ENCODE measurements around the gene DUSP8. TPM values are rescaled to one million over a fixed set of nuclear protein-coding genes. Genes with fewer than 3 reads are reported as not detected.
A peak's percentile ranks its signal among the peaks of the same experiment; 100 is the strongest.

DUSP8 gene
- total and polyA plus RNA-seq, 2 of the 8 experiments (the other 6 are each of a cell fraction or from before 2014, with no cell fraction given) = 2.8 to 3.6 TPM

- no peak for TF ChIP-seq CBX8 (IDR thresholded peaks at IDR 0.05; ENCODE audit: borderline replicate concordance, low read depth, low read length)
- no peak for TF ChIP-seq CEBPB (IDR thresholded peaks at IDR 0.05; ENCODE audit: low read depth, low read length)
- TF ChIP-seq SP4 (IDR thresholded peaks at IDR 0.05; ENCODE audit: low read length) = no peak
- no peak for TF ChIP-seq GTF2F1 (IDR thresholded peaks at IDR 0.05; ENCODE audit: borderline replicate concordance, low read depth, low read length)
- no peak for TF ChIP-seq KDM1A (IDR thresholded peaks at IDR 0.05; ENCODE audit: borderline replicate concordance, low read length)
- no peak for TF ChIP-seq RAD21 (IDR thresholded peaks at IDR 0.05 in 1 of 2, conservative IDR thresholded peaks at IDR 0.05 in 1 of 2; ENCODE audit: low read depth in 2 of 2, low read length in 2 of 2)
- peak; percentile 88 for TF ChIP-seq TEAD4 (IDR thresholded peaks at IDR 0.05; ENCODE audit: low read depth, low read length)
- TF ChIP-seq POLR2AphosphoS5 (IDR thresholded peaks at IDR 0.05; ENCODE audit: low read depth, low read length) = no peak
- no peak for TF ChIP-seq SIX5 (IDR thresholded peaks at IDR 0.05; ENCODE audit: low read depth, low read length)
- TF ChIP-seq JUN (IDR thresholded peaks at IDR 0.05; ENCODE audit: low read depth, low read length) = no peak
- no peak for TF ChIP-seq CTBP2 (IDR thresholded peaks at IDR 0.05; ENCODE audit: borderline replicate concordance, insufficient read depth, insufficient read length, low read length)
- no peak for TF ChIP-seq SIRT6 (IDR thresholded peaks at IDR 0.05; ENCODE audit: low read length)
- TF ChIP-seq SUZ12 (IDR thresholded peaks at IDR 0.05; ENCODE audit: low read length) = no peak
- no peak for TF ChIP-seq POLR2A (IDR thresholded peaks at IDR 0.05; ENCODE audit: control extremely low read depth in 1 of 2, low read depth in 2 of 2, low read length in 2 of 2)
- TF ChIP-seq BACH1 (IDR thresholded peaks at IDR 0.05; ENCODE audit: low read length) = no peak
- no peak for TF ChIP-seq SIN3A (conservative IDR thresholded peaks at IDR 0.05 in 1 of 2, IDR thresholded peaks at IDR 0.05 in 1 of 2; ENCODE audit: low read depth in 1 of 2, low read length in 2 of 2)
- no peak for TF ChIP-seq MAFK (IDR thresholded peaks at IDR 0.05; ENCODE audit: low read depth, low read length)
- no peak for TF ChIP-seq SP1 (IDR thresholded peaks at IDR 0.05; ENCODE audit: low read depth, low read length)
Observed at GRCh38 chr11:1546077-1546535, 26.0 kb downstream of the DUSP8 start (continued).
